Measurements from ENCODE around the gene DNAJC11.
"Not testable (repeated sequence)": the region's sequence is repeated elsewhere in the genome, so short reads cannot be mapped to it uniquely, and the experiment has no call there.

Gene DNAJC11

DNA sequence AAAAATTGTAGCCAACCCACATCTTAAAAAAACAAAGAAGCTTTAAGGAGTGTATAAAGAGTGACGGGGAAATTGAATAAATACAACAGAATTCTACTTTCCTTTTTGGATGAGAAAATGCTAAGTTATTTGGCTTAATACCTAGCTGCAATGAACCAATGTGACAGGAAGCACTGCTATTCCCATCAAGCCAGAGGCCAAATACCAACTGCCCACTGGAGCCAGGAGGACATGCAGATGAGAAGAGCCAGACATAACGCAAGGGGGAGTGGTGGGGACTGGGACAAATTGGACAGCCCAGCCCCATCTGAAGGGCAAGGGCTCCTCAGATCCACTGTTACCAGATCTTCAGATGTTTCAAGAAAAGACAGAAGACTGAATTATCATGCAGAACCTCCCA is 25.7 kb downstream of the DNAJC11 start:
- Histone ChIP-seq H3K27me3 (ENCODE audit: control insufficient read depth in 2 of 2, insufficient read depth in 2 of 2, low read length in 2 of 2) (no peaks in the 10 kb centered on the region), H3K9me3 (ENCODE audit: control insufficient read depth in 2 of 2, low read length in 2 of 2) (no peaks in the 10 kb centered on the region), H3K4me1 (ENCODE audit: control insufficient read depth in 2 of 2, insufficient read depth in 2 of 2, low read length in 2 of 2) (no peaks in the 10 kb centered on the region), H3K27ac (ENCODE audit: low read depth in 2 of 2, low read length in 2 of 2) (no peak overlapping the region), H3K9ac (ENCODE audit: low read depth in 1 of 2, low read length in 2 of 2) (no peak overlapping the region), H3K36me3 (ENCODE audit: control insufficient read depth in 2 of 2, insufficient read depth in 2 of 2, low read length in 2 of 2) (peaks cover 34 to 46% of the 10 kb centered on the region in 2 donors), H3K4me3 (ENCODE audit: low read length in 2 of 2) (no peak overlapping the region)

GRCh38 chr1:6674771-6675170 is 26.8 kb downstream of the DNAJC11 start:
- H3K27ac ChIP-seq (ENCODE audit: low read depth in 2 of 2, low read length in 2 of 2) = no peak overlapping the region
- H3K4me1 ChIP-seq (ENCODE audit: control insufficient read depth in 2 of 2, insufficient read depth in 2 of 2, low read length in 2 of 2) = no peaks in the 10 kb centered on the region
- H3K4me3 ChIP-seq (ENCODE audit: low read length in 2 of 2) = no peak overlapping the region
- H3K36me3 ChIP-seq (ENCODE audit: control insufficient read depth in 2 of 2, insufficient read depth in 2 of 2, low read length in 2 of 2) = peaks cover 34 to 42% of the 10 kb centered on the region in 2 donors
- H3K27me3 ChIP-seq (ENCODE audit: control insufficient read depth in 2 of 2, insufficient read depth in 2 of 2, low read length in 2 of 2) = no peaks in the 10 kb centered on the region
- no peak overlapping the region for H3K9ac ChIP-seq (ENCODE audit: low read depth in 1 of 2, low read length in 2 of 2)
- H3K9me3 ChIP-seq (ENCODE audit: control insufficient read depth in 2 of 2, low read length in 2 of 2) = no peaks in the 10 kb centered on the region

GRCh38 chr1:6673816-6674398 is 27.7 kb downstream of the DNAJC11 start:
- Histone ChIP-seq H3K36me3 (ENCODE audit: control insufficient read depth in 2 of 2, insufficient read depth in 2 of 2, low read length in 2 of 2) (peaks cover 25 to 37% of the 10 kb centered on the region in 2 donors), H3K27ac (ENCODE audit: low read depth in 2 of 2, low read length in 2 of 2) (no peak overlapping the region), H3K9ac (ENCODE audit: low read depth in 1 of 2, low read length in 2 of 2) (no peak overlapping the region), H3K4me3 (ENCODE audit: low read length in 2 of 2) (no peak overlapping the region), H3K4me1 (ENCODE audit: control insufficient read depth in 2 of 2, insufficient read depth in 2 of 2, low read length in 2 of 2) (no peaks in the 10 kb centered on the region), H3K9me3 (ENCODE audit: control insufficient read depth in 2 of 2, low read length in 2 of 2) (no peaks in the 10 kb centered on the region), H3K27me3 (ENCODE audit: control insufficient read depth in 2 of 2, insufficient read depth in 2 of 2, low read length in 2 of 2) (no peaks in the 10 kb centered on the region)

GRCh38 chr1:6672558-6672957 is 29.1 kb downstream of the DNAJC11 start:
- Histone ChIP-seq H3K4me1 (ENCODE audit: control insufficient read depth in 2 of 2, insufficient read depth in 2 of 2, low read length in 2 of 2) (no peaks in the 10 kb centered on the region), H3K4me3 (ENCODE audit: low read length in 2 of 2) (no peak overlapping the region), H3K36me3 (ENCODE audit: control insufficient read depth in 2 of 2, insufficient read depth in 2 of 2, low read length in 2 of 2) (peaks cover 13 to 31% of the 10 kb centered on the region in 2 donors), H3K27ac (ENCODE audit: low read depth in 2 of 2, low read length in 2 of 2) (no peak overlapping the region), H3K27me3 (ENCODE audit: control insufficient read depth in 2 of 2, insufficient read depth in 2 of 2, low read length in 2 of 2) (no peaks in the 10 kb centered on the region), H3K9me3 (ENCODE audit: control insufficient read depth in 2 of 2, low read length in 2 of 2) (no peaks in the 10 kb centered on the region), H3K9ac (ENCODE audit: low read depth in 1 of 2, low read length in 2 of 2) (no peak overlapping the region)

DNA sequence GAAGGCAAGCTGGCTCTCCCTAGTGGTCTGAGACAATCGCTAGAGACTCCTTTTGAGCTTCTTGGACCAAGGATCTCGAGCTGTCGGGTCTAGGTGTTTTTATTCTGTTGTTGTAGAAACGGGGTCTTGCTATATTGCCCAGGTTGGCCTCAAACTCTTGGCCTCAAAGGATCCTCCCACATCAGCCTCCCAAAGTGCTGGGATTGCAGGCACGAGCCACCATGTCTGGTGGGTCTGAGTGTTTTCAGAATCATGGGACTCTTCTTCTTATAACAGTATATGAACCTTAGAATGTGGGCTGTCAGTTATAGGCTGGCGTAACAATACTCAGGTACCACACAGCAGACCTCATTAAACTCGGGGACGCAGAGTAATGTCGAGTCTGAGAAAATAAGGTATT is 33.1 kb downstream of the DNAJC11 start:
- Histone ChIP-seq H3K9me3 (ENCODE audit: control insufficient read depth in 2 of 2, low read length in 2 of 2) (no peaks in the 10 kb centered on the region), H3K36me3 (ENCODE audit: control insufficient read depth in 2 of 2, insufficient read depth in 2 of 2, low read length in 2 of 2) (peaks cover 18 to 48% of the 10 kb centered on the region in 2 donors)

DNA sequence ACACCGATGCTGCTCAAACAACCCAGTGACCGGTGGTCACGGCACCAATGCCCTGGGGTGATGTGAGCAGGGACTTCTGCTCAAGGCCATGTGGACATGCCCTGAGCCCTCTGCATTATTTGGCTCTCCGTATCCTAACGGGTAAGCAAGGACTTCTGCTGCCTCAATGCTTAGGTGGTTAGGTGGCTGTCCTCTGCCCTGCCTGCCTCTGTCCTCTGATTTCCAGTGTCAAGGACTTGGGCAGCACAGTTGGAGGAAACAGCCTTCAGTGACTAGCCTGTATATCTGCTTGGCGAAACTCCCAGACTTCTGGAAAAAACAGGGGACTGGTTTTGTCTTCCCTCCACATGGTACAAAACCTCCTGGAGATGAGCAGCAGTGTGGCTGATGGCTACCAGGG is 34.5 kb downstream of the DNAJC11 start:
- Histone ChIP-seq H3K9me3 (ENCODE audit: control insufficient read depth in 2 of 2, low read length in 2 of 2) (no peaks in the 10 kb centered on the region), H3K4me3 (ENCODE audit: low read length in 2 of 2) (no peak overlapping the region), H3K9ac (ENCODE audit: low read depth in 1 of 2, low read length in 2 of 2) (no peak overlapping the region)

More for the DNA sequence above, 33.1 kb downstream of the DNAJC11 start:
- no peak overlapping the region for H3K4me3 ChIP-seq (ENCODE audit: low read length in 2 of 2)
- H3K27ac ChIP-seq (ENCODE audit: low read depth in 2 of 2, low read length in 2 of 2) = no peak overlapping the region
- no peak overlapping the region for H3K9ac ChIP-seq (ENCODE audit: low read depth in 1 of 2, low read length in 2 of 2)
- H3K4me1 ChIP-seq (ENCODE audit: control insufficient read depth in 2 of 2, insufficient read depth in 2 of 2, low read length in 2 of 2) = no peaks in the 10 kb centered on the region
- H3K27me3 ChIP-seq (ENCODE audit: control insufficient read depth in 2 of 2, insufficient read depth in 2 of 2, low read length in 2 of 2) = no peaks in the 10 kb centered on the region

DNA sequence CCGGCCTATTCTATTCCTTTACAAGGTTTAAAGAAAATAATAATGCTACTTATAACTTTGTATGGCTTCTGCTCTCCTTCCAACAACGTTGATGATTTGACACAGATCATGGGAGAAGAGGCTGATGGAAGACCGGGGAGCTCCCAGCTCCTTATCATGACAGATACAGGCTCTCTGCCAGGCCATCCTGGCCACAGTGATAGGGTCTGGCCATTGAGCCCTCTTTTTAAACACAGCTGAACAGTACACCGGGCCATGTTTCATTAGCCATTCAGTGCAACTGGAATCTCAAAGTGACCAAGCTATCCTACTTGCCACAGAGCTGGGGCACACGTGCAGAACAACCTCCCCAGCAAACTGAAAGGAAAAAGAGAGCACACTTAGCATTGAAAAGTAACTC is 34.9 kb downstream of the DNAJC11 start:
- Histone ChIP-seq H3K36me3 (ENCODE audit: control insufficient read depth in 2 of 2, insufficient read depth in 2 of 2, low read length in 2 of 2) (peaks cover 15 to 43% of the 10 kb centered on the region in 2 donors), H3K9ac (ENCODE audit: low read depth in 1 of 2, low read length in 2 of 2) (no peak overlapping the region), H3K4me1 (ENCODE audit: control insufficient read depth in 2 of 2, insufficient read depth in 2 of 2, low read length in 2 of 2) (no peaks in the 10 kb centered on the region), H3K9me3 (ENCODE audit: control insufficient read depth in 2 of 2, low read length in 2 of 2) (no peaks in the 10 kb centered on the region), H3K27me3 (ENCODE audit: control insufficient read depth in 2 of 2, insufficient read depth in 2 of 2, low read length in 2 of 2) (no peaks in the 10 kb centered on the region), H3K4me3 (ENCODE audit: low read length in 2 of 2) (no peak overlapping the region), H3K27ac (ENCODE audit: low read depth in 2 of 2, low read length in 2 of 2) (no peak overlapping the region)

More for the DNA sequence above, 34.5 kb downstream of the DNAJC11 start:
- Histone ChIP-seq H3K27ac (ENCODE audit: low read depth in 2 of 2, low read length in 2 of 2) (no peak overlapping the region), H3K4me1 (ENCODE audit: control insufficient read depth in 2 of 2, insufficient read depth in 2 of 2, low read length in 2 of 2) (no peaks in the 10 kb centered on the region), H3K36me3 (ENCODE audit: control insufficient read depth in 2 of 2, insufficient read depth in 2 of 2, low read length in 2 of 2) (peaks cover 15 to 45% of the 10 kb centered on the region in 2 donors), H3K27me3 (ENCODE audit: control insufficient read depth in 2 of 2, insufficient read depth in 2 of 2, low read length in 2 of 2) (no peaks in the 10 kb centered on the region)

GRCh38 chr1:6662468-6662867 is 39.1 kb downstream of the DNAJC11 start:
- H3K4me1 ChIP-seq (ENCODE audit: control insufficient read depth in 2 of 2, insufficient read depth in 2 of 2, low read length in 2 of 2); H3K27ac ChIP-seq (ENCODE audit: low read depth in 2 of 2, low read length in 2 of 2); H3K4me3 ChIP-seq (ENCODE audit: low read length in 2 of 2); H3K9ac ChIP-seq (ENCODE audit: low read depth in 1 of 2, low read length in 2 of 2); H3K27me3 ChIP-seq (ENCODE audit: control insufficient read depth in 2 of 2, insufficient read depth in 2 of 2, low read length in 2 of 2); H3K9me3 ChIP-seq (ENCODE audit: control insufficient read depth in 2 of 2, low read length in 2 of 2): not testable (repeated sequence)
- peaks cover 18 to 33% of the 10 kb centered on the region in 2 donors for H3K36me3 ChIP-seq (ENCODE audit: control insufficient read depth in 2 of 2, insufficient read depth in 2 of 2, low read length in 2 of 2)

- H3K4me3 ChIP-seq (ENCODE audit: low read length in 2 of 2) = no peak overlapping the region
- peaks cover 9 to 24% of the 10 kb centered on the region in 2 donors for H3K36me3 ChIP-seq (ENCODE audit: control insufficient read depth in 2 of 2, insufficient read depth in 2 of 2, low read length in 2 of 2)
Measured at GRCh38 chr1:6660415-6661049, 41.1 kb downstream of the DNAJC11 start.

GRCh38 chr1:6658359-6659060 is 43.1 kb downstream of the DNAJC11 start:
- H3K4me3 ChIP-seq (ENCODE audit: low read length in 2 of 2) = no peak overlapping the region
- H3K9me3 ChIP-seq (ENCODE audit: control insufficient read depth in 2 of 2, low read length in 2 of 2) = no peaks in the 10 kb centered on the region
- H3K4me1 ChIP-seq (ENCODE audit: control insufficient read depth in 2 of 2, insufficient read depth in 2 of 2, low read length in 2 of 2) = peaks cover 0 to 8% of the 10 kb centered on the region in 2 donors
- no peaks in the 10 kb centered on the region for H3K27me3 ChIP-seq (ENCODE audit: control insufficient read depth in 2 of 2, insufficient read depth in 2 of 2, low read length in 2 of 2)
- H3K9ac ChIP-seq (ENCODE audit: low read depth in 1 of 2, low read length in 2 of 2) = no peak overlapping the region
- H3K36me3 ChIP-seq (ENCODE audit: control insufficient read depth in 2 of 2, insufficient read depth in 2 of 2, low read length in 2 of 2) = peaks cover 12 to 18% of the 10 kb centered on the region in 2 donors
- H3K27ac ChIP-seq (ENCODE audit: low read depth in 2 of 2, low read length in 2 of 2) = no peak overlapping the region

More at GRCh38 chr1:6660415-6661049, 41.1 kb downstream of the DNAJC11 start:
- Histone ChIP-seq H3K9ac (ENCODE audit: low read depth in 1 of 2, low read length in 2 of 2) (no peak overlapping the region), H3K27me3 (ENCODE audit: control insufficient read depth in 2 of 2, insufficient read depth in 2 of 2, low read length in 2 of 2) (no peaks in the 10 kb centered on the region), H3K9me3 (ENCODE audit: control insufficient read depth in 2 of 2, low read length in 2 of 2) (no peaks in the 10 kb centered on the region), H3K27ac (ENCODE audit: low read depth in 2 of 2, low read length in 2 of 2) (no peak overlapping the region), H3K4me1 (ENCODE audit: control insufficient read depth in 2 of 2, insufficient read depth in 2 of 2, low read length in 2 of 2) (peaks cover 0 to 8% of the 10 kb centered on the region in 2 donors)

All from mucosa of rectum (tissue), 2 donors.